HG03460 (cell line): ENCODE results near the gene SHC4.
"Not testable (repeated sequence)": the region's sequence is repeated elsewhere in the genome, so short reads cannot be mapped to it uniquely, and the experiment has no call there.

Experiments
- ATAC-seq: cut with Tn5 transposase; IDR thresholded peaks from one replicate; pipeline ENCODE4 v1.9.1; 2021; ENCODE audit not compliant: unreplicated experiment

Gene SHC4

GRCh38 chr15:48856942-48857341 lies 106.8 kb downstream of the SHC4 start:
- no peak for ATAC-seq

DNA sequence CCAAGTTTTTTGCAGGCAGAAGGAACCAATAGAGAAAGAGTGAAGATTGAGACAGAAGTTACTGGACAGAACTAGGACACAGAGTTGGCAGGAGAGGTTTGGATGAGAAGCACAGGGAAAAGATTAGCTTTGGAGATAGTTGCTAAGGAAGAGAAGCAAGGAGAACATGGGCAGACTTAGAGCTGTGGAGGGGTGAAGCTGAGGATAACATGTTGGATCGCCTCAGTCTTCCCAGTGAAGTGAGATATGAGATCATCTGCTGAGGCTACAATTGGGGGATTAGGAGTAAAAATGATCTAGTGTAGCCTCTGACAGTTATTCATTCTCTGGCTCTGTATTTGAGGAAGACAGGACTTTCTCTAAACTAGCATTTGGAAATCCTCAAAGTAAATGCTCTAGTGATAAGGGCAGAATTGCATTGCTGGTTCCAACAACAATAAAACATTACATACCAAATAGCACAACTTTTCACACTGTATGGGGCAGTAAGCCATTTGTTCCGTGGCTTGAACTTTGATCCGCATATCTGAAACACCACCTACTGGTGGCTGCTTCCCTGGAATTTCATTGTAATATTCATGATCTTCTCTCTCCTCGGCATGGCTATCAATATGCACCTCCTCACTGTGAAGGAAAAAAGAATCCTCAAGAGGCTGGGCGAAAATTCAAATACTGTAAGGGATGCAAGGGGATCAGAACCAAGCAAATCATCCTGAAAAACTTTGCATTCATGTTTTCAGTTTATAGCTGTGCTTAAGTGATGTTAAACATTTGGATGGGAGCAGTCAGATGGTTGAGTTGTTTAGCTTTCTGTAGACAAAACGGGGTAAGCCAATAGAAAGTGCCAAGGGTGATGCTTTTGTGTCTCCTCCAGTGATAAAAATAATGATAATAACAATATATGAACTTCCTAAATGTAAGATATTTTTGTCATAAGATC lies 107.9 kb downstream of the SHC4 start:
- no peak for ATAC-seq

- not testable (repeated sequence) for ATAC-seq
These were observed 109.3 kb downstream of the SHC4 start for GRCh38 chr15:48854434-48854833.

- ATAC-seq, result no peak
These were observed 111.8 kb downstream of the SHC4 start for GRCh38 chr15:48851956-48852355.

DNA sequence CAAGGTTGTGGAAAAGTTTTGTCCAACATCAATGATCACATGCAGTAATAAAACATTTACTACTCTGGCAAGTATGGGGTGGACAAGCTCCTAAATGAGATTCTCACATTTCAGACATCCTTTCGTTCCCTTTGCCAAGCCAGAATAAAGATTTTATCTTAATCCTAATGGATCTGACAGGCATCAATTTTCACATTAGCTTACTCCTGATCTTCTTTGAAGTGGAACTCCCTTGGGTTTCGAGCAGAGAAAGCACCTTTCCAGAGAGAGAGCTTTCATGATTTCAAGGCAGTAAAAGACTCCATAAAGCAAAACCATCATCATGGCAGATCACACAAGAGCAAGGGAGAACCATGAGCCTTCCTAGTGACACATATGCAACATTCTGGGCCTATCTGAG lies 113.1 kb downstream of the SHC4 start:
- no peak for ATAC-seq

GRCh38 chr15:48845123-48845522 lies 118.6 kb downstream of the SHC4 start:
- ATAC-seq, result no peak

- no peak for ATAC-seq
These were observed 121.2 kb downstream of the SHC4 start for GRCh38 chr15:48842501-48842900.

- no peak for ATAC-seq
These were observed 129.0 kb downstream of the SHC4 start for GRCh38 chr15:48834756-48835155.

DNA sequence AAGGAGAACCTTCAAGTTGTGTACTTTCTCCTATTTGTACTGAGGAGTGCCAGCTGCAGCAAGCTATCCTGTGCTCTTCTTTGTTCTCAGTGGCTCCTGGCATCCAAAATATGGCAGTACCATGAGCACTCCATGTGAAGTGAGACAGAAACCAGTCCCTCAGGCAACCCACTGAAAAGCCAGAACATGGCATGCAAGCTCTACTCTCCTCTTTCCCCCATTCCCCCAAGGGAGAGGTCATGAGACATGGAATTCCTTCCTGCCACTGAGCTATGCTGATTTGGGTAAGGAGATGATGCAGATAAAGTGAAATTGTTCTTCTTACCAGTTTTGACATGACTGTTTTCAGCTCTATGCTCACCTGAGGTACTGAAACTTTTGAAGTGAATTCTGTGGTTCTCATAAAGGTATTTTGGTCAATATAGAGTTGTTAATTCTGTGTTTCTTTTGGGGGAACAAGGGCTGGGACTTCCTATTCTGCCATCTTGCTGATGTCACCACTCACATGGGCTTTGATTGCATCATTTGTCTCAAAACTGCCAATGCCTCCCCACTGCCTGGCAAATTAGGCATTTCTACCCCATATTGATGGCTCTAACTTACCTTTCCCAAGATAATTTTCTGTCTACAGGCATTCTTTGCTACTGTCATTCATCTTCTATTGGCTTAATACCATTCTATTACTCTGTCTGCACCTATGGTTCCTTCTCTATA lies 130.0 kb downstream of the SHC4 start:
- ATAC-seq, result no peak

- no peak for ATAC-seq
These were observed 131.1 kb downstream of the SHC4 start for GRCh38 chr15:48832648-48833047.

DNA sequence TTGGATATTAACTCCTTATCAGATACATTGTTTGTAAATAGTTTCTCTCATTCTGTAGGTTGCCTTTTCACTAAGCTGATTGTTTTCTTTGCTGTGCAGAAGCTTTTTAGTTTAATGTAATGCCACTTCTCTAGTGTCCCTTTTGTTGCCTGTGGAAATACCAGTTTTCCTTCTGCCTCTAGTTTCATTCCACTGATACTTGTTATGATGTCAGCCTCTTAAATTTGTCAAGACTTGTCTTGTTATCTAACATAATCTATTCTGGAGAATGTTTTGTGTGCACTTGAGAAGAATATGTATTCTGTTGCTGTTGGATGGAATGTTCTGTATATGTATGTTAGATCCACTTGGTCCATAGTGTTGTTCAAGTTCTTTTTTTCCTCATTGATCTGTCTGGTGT lies 134.8 kb downstream of the SHC4 start:
- no peak for ATAC-seq

DNA sequence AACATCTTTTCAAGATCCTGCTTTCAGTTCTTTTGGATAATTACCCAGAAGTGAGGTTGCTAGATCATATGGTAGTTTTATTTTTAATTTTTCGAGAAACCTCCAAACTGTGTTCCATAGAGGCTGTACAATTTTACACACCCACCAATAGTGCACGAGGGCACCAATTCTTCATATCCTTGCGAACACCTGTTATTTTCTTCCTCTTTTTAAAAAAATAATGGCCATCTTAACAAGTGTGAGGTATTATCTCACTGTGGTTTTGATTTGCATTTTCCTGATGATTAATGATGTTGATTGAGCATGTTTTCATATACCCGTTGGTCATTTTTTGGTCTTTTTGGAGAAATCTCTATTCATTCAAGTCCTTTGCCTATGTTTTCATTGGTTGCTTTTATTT lies 135.2 kb downstream of the SHC4 start:
- no peak for ATAC-seq

GRCh38 chr15:48825075-48825474 lies 138.6 kb downstream of the SHC4 start:
- ATAC-seq, result no peak

DNA sequence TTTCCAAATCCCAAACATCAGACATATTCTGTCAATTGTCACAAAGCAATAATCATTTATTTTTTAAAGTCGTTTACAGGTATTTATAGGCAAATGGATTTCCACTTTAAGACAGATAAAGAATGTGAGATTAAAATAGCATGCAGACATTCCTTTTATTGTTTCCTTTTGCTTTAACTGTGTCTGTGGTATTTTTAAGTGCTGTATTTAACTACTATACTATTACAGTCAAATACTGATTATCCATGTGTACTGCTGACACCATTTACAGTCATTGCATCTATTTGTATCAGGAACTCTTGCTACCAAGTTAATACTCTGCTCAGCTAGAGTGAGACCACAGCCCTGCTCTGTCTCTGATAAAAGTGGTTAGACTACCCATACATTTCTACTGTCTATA lies 140.0 kb downstream of the SHC4 start:
- no peak for ATAC-seq

GRCh38 chr15:48823237-48823636 lies 140.5 kb downstream of the SHC4 start:
- no peak for ATAC-seq

GRCh38 chr15:48814286-48814685 lies 149.4 kb downstream of the SHC4 start:
- ATAC-seq, result no peak

DNA sequence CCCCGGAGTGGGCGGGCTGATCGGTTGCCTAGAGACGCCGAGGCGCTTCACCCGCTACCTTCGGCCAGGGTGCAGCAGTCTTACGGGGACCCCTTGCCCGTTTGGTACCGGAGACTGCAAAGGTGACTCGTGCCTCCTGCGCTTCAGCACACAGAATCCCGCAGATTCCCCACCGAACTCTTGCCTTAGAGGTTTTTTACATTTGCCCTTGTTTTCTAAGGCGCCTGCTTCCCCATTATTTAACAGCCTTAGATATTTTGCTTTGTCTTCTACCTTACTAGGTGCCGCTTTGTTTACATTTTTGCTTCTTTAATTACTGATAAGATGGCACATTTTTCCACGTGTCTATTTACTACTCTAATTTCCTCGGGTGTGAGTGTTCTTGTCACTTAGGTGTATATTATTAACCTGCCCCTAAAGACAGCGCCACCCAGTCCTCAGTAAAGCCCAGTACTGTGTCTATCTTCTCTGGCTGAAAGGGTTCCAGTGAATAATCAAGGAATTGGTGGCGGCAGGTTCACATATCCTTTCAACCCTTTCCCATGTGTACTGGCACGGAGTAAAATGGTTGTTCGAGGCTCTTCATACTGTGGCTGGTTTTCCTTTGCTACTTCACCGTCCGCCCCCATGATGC lies 152.3 kb downstream of the SHC4 start:
- no peak for ATAC-seq

DNA sequence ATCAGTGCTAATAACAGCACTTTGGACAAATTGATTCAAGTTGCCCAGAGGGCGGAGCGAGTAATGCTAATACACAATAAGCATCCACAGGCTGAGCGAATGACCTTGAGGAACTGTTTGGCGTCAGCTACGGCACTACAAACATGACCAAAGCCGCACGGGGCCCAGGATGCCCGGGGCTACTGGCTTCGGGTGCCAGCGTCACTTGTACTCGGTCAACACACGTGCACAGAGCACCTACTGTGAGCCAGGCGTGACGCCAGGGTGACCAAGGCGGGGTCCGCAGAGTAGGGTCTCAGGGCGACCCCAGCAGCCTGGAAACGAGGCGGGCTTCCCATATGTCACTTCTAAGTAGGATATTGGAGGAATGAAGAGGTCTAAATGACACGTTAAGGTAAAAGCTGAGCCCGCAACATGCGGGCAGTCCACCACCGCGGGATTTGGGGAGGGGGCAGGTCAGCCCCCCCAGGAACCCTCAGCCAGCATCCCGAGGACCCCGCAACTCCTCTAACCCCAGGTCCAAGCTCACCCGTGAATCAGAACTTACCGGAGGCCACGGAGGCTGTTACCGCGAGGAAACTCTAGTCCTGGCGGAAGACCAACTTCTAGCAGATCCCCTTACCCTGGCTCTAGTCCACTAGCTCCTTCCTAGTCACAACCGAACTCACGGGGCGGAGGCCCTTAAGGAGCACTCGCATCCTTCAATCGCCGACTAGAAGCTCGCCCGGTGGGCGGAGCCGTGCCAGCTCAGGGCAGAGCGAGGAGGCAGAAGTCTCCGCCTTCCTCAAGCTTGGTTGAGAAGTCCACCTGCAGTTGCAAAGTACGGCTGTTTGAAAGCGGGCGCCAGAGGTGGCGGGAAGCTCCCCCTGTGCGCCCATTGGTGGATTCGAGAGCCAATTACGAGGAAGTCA lies 153.1 kb downstream of the SHC4 start, which contains the start of gene CEP152:
Gene CEP152, minus strand, starts transcription at position 656 of the 911 bp plus-strand sequence. CDS start 5,420 bp downstream, outside the sequence.
- ATAC-seq, result peak; percentile 95

DNA sequence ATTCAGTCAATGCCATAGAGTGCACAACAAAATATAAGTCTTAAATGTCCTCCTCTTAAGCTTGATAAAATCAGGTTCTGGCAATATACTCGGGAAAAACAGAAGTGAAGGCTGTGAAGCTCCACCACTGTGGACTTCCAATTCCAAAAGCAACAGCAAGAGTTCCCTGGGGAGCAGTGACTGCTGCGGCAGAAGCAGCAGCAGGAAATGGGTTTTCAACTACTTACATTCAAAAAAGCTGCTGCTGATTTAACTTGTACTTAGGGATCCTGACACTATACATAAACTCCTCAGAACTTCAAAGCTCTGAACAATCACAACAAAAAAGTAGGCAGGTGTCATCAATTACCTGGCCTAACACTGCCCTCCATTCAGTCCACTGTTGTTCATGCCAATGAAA lies 157.6 kb downstream of the SHC4 start:
- no peak for ATAC-seq

- ATAC-seq, result no peak
These were observed 158.1 kb downstream of the SHC4 start for GRCh38 chr15:48805591-48805990.

DNA sequence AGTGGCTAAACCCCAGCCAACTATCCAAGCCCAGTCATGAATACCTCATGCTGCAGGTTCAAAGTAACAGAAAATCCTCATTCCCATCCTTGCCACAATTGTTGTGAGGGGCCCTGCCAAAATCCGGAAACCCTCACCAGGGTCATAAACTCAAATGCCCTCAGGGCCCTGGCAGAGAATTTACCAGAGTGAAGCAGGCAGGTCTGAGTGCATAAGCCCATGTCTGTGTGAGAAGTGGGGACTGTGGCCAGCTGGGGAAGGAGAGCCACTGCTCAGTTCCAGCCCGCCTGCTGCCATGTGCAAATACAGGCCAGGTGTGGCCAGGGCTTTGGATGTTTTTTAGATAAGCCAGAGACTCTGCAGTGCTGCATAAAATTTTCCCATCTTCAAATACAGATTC lies 159.8 kb downstream of the SHC4 start:
- no peak for ATAC-seq
